Common myeloid progenitor, CD34-positive (primary cell): ENCODE measurements around the gene ALG5.

Source experiments
- CTCF ChIA-PET: fragments of 350-600 bp; sonication (Branson Sonifier 250); formaldehyde crosslinking; loops from one replicate; lab custom pipeline; 2021; ENCODE audit warnings: antibody characterized with exemption; lab: Charles Lee
- POLR2A ChIA-PET: fragments of 350-600 bp; sonication (Branson Sonifier 250); formaldehyde crosslinking; loops from one replicate; lab custom pipeline; 2021; ENCODE audit warnings: antibody characterized with exemption; lab: Charles Lee
- DNase-seq, 3 donors: peaks; one replicate each; pipeline versions ENCODE4 v3.0.0 to v3.0.0-alpha.2; 2013
- H3K27ac ChIP-seq, 2 experiments: 1 replicate in 1 of 2; 2 replicates in 1 of 2; pipeline ENCODE4 v1.7.0; 2013; ENCODE audit warnings: inconsistent platforms in 2 of 2, low read length in 2 of 2, mild to moderate bottlenecking in 2 of 2, low read depth in 1 of 2, moderate library complexity in 1 of 2; ENCODE audit not compliant: severe bottlenecking in 2 of 2, insufficient read depth in 1 of 2, poor library complexity in 1 of 2
- H3K27me3 ChIP-seq, 5 experiments: replicated peaks in 2 of 5; 1 replicate in 3 of 5; 2 replicates in 2 of 5; pipeline versions ENCODE4 v1.6.1 to v1.7.0; 2013; ENCODE audit warnings: low read length in 4 of 5, mild to moderate bottlenecking in 2 of 5, moderate library complexity in 2 of 5, inconsistent platforms in 1 of 5; ENCODE audit not compliant: insufficient read depth in 5 of 5, control insufficient read depth in 4 of 5
- H3K36me3 ChIP-seq, 4 experiments: 1 replicate in 2 of 4; 2 replicates in 2 of 4; pipeline versions ENCODE4 v1.6.1 to v1.7.0; 2013; ENCODE audit warnings: low read length in 3 of 4, control low read depth in 1 of 4, mild to moderate bottlenecking in 1 of 4; ENCODE audit not compliant: control insufficient read depth in 4 of 4, insufficient read depth in 4 of 4
- H3K4me1 ChIP-seq, 4 experiments: 1 replicate in 3 of 4; 2 replicates in 1 of 4; pipeline versions ENCODE4 v1.6.1 to v1.7.1; 2013; ENCODE audit warnings: low read length in 3 of 4, mild to moderate bottlenecking in 3 of 4, control low read depth in 1 of 4, inconsistent platforms in 1 of 4, moderate library complexity in 1 of 4; ENCODE audit not compliant: control insufficient read depth in 4 of 4, insufficient read depth in 4 of 4; ENCODE audit errors: control extremely low read depth in 1 of 4
- H3K4me3 ChIP-seq, 7 experiments: 1 replicate in 4 of 7; 2 replicates in 3 of 7; pipeline versions ENCODE4 v1.5.1 to v1.7.0; 2013; ENCODE audit warnings: mild to moderate bottlenecking in 7 of 7, low read length in 6 of 7, moderate library complexity in 6 of 7, inconsistent platforms in 2 of 7, low read depth in 2 of 7, control low read depth in 1 of 7; ENCODE audit not compliant: insufficient read depth in 4 of 7, control insufficient read depth in 1 of 7; ENCODE audit errors: extremely low read depth in 1 of 7
- H3K9me3 ChIP-seq, 5 experiments: 1 replicate in 4 of 5; 2 replicates in 1 of 5; pipeline versions ENCODE4 v1.6.1 to v1.7.1; 2013; ENCODE audit warnings: low read length in 4 of 5, mild to moderate bottlenecking in 2 of 5, inconsistent platforms in 1 of 5, low read depth in 1 of 5, moderate library complexity in 1 of 5; ENCODE audit not compliant: control insufficient read depth in 4 of 5, insufficient read depth in 2 of 5; ENCODE audit errors: control extremely low read depth in 1 of 5
- WGBS: methylation state at CpG from one replicate; pipeline ENCODE4 v1.1.5; 2013; ENCODE audit not compliant: insufficient coverage; 5-methylcytosine and 5-hydroxymethylcytosine counted together

ALG5 gene

GRCh38 chr13:37011002-37011401 is 11.9 kb upstream of the ALG5 start:
- Histone ChIP-seq H3K36me3 (peaks cover 18 to 73% (median 48%) of the 10 kb centered on the region in 4 experiments), H3K9me3 (no peaks in the 10 kb centered on the region), H3K27ac (peak overlapping the region in 1 of 2 experiments; percentile 2), H3K4me3 (no peak overlapping the region), H3K4me1 (no peaks in the 10 kb centered on the region), H3K27me3 (no peaks in the 10 kb centered on the region)
- no CpG with 5 or more reads among the region's 1 CpG for WGBS
- DNase-seq = peak in 2 of 3 donors; percentile 13 to 33
- POLR2A ChIA-PET = no interaction called here
- CTCF ChIA-PET = interaction anchor here (2.1 kb wide), 1 partner anchor 11 kb away, joined by 11 read pairs; the partner anchor contains the start of gene ALG5

- CTCF ChIA-PET = interaction anchor here (2.1 kb wide), 1 partner anchor 11 kb away, joined by 11 read pairs; the partner anchor contains the start of gene ALG5
- no peaks in the 10 kb centered on the region for H3K9me3 ChIP-seq
- no peak overlapping the region for H3K4me3 ChIP-seq
- WGBS = 100% methylated on average over 1 of the region's 1 CpG
- H3K27ac ChIP-seq = peak overlapping the region in 1 of 2 experiments; percentile 2
- POLR2A ChIA-PET = no interaction called here
- no peaks in the 10 kb centered on the region for H3K27me3 ChIP-seq
- no peaks in the 10 kb centered on the region for H3K4me1 ChIP-seq
- DNase-seq = no peak
- H3K36me3 ChIP-seq = peaks cover 16 to 73% (median 47%) of the 10 kb centered on the region in 4 experiments
These were observed 11.3 kb upstream of the ALG5 start for GRCh38 chr13:37010424-37010823.

GRCh38 chr13:37009692-37010091 is 10.6 kb upstream of the ALG5 start:
- 96% methylated on average over 5 of the region's 5 CpGs for WGBS
- DNase-seq = no peak
- ChIA-PET POLR2A (no interaction called here), CTCF (no interaction called here)
- Histone ChIP-seq H3K36me3 (peaks cover 13 to 71% (median 49%) of the 10 kb centered on the region in 4 experiments), H3K9me3 (no peaks in the 10 kb centered on the region), H3K27ac (peak overlapping the region in 1 of 2 experiments; percentile 12), H3K4me3 (no peak overlapping the region), H3K4me1 (no peaks in the 10 kb centered on the region), H3K27me3 (no peaks in the 10 kb centered on the region)

DNA sequence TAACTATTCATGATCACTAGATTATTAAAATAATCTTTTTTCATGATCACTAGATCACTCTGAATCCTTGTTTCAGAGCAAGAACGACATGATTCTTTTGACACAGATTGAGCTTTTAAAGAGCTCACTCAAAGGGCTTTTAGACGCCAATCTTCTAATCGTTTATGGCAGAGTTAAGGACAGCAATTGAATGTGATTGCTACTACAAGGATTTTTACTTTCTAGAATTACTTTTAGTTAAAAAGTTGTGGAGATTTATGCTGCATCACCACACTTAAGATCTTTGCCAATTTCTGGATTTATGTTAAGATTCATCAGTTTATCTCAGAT is 2.7 kb upstream of the ALG5 start:
- CTCF ChIA-PET = interaction anchor here (0.8 to 1.9 kb wide), 2 partner anchors 16 to 22 kb away, joined by 4 read pairs; no protein-coding TSS in a partner anchor

GRCh38 chr13:36998624-36999041 is 507 bp downstream of the ALG5 start:
- CTCF ChIA-PET = interaction anchor here (1.4 to 3.2 kb wide), 5 partner anchors 9 to 141 kb away, joined by 4 to 11 read pairs (median 8); no protein-coding TSS in a partner anchor
- peak; percentile 18 to 57 (median 48) for DNase-seq
- Histone ChIP-seq H3K27ac (peak overlapping the region; percentile 94 to 98), H3K4me3 (peak overlapping the region; percentile 61 to 99 (median 96)), H3K27me3 (no peaks in the 10 kb centered on the region), H3K36me3 (peaks cover 12 to 31% (median 21%) of the 10 kb centered on the region in 4 experiments), H3K4me1 (peaks cover 6 to 29% (median 22%) of the 10 kb centered on the region in 4 experiments), H3K9me3 (no peaks in the 10 kb centered on the region)
- WGBS = 0% methylated on average over 17 of the region's 21 CpGs
- POLR2A ChIA-PET = no interaction called here

More for the DNA sequence above, 2.7 kb upstream of the ALG5 start:
- POLR2A ChIA-PET = no interaction called here
- H3K4me3 ChIP-seq = peak overlapping the region in 4 of 7 experiments; percentile 89 to 99 (median 96)
- 86% methylated on average over 1 of the region's 3 CpGs for WGBS
- no peaks in the 10 kb centered on the region for H3K9me3 ChIP-seq
- H3K36me3 ChIP-seq = peaks cover 7 to 36% (median 27%) of the 10 kb centered on the region in 4 experiments
- no peak for DNase-seq
- H3K27ac ChIP-seq = peak overlapping the region in 1 of 2 experiments; percentile 98
- peaks cover 6 to 29% (median 22%) of the 10 kb centered on the region in 4 experiments for H3K4me1 ChIP-seq
- no peaks in the 10 kb centered on the region for H3K27me3 ChIP-seq

DNA sequence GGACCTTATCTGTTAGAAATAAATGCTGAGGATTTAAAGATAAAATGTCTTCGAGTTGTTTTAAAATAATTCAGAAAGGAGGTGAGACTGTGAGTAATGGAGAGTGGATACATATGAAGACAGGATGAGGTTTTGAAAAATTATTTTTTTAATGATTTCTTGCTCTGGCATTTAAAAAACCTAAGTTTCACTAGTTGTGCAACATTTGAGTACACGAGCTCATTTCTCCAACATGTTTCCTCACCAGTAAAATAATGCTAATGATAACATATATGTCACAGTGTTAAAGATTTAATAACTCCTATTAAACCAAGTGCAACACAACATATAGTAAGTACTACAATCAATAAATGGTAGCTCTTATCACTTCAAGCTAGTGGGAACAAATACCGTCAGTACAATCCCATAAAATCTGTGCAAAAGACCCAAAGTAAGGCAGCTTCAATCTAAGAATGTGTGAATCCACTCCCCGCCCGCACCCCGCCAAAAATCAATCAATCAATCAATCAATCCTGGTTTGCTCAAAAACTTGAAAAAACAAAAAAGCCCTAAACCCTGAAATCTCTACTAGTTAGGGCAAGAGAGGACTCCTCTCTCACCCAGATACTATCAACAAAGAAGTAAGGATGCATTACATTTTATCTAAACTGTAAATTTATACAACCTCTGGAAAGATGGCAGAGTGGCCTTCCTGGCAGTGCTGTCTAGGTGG is 1.3 kb downstream of the ALG5 start:
- Histone ChIP-seq H3K4me1 (peaks cover 6 to 29% (median 22%) of the 10 kb centered on the region in 4 experiments), H3K27me3 (no peaks in the 10 kb centered on the region), H3K27ac (peak overlapping the region; percentile 94 to 98), H3K9me3 (no peaks in the 10 kb centered on the region), H3K4me3 (peak overlapping the region; percentile 61 to 99 (median 96)), H3K36me3 (peaks cover 11 to 28% (median 22%) of the 10 kb centered on the region in 4 experiments)
- ChIA-PET POLR2A (no interaction called here), CTCF (interaction anchor here (0.7 to 3.2 kb wide), 5 partner anchors 8 to 76 kb away, joined by 3 to 11 read pairs (median 4); no protein-coding TSS in a partner anchor)
- WGBS = 85% methylated on average over 4 of the region's 6 CpGs
- no peak for DNase-seq

DNA sequence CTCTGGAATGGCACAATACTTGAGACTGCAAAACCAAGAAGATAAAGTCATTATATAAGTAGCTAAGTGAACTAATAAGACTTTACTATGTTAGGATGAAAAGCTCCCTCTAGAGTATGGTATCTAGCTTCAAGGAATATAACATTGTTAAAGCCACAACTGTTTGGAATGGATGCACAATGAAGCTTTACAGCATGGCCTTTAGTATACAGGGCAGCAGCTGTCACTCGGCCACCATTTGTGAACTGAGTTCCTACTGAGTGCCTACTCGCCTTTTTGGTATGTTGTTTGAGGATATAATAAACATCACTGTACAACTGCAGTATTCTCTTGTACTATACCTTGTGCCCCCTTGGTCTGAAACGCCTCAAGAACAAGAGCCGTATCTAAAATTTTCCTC is 6.8 kb downstream of the ALG5 start:
- H3K9me3 ChIP-seq = no peaks in the 10 kb centered on the region
- H3K27ac ChIP-seq = no peak overlapping the region
- DNase-seq = no peak
- no peak overlapping the region for H3K4me3 ChIP-seq
- ChIA-PET POLR2A (no interaction called here), CTCF (interaction anchor here (1.1 to 1.6 kb wide), 4 partner anchors 8 to 134 kb away, joined by 3 to 5 read pairs (median 4); partner anchors contain the start of gene EXOSC8)
- H3K4me1 ChIP-seq = peaks cover 0 to under 1% (median 0%) of the 10 kb centered on the region in 4 experiments
- no peaks in the 10 kb centered on the region for H3K27me3 ChIP-seq
- WGBS = 100% methylated on average over 1 of the region's 4 CpGs
- H3K36me3 ChIP-seq = peaks cover 21 to 78% (median 65%) of the 10 kb centered on the region in 4 experiments
